Panc1 (cell line): ENCODE results near the gene AHRR. TPM values are rescaled to one million over a fixed set of nuclear protein-coding genes. Genes with fewer than 3 reads are reported as not detected.

ENCODE experiments used
- ATAC-seq: fragments of 200-7000 bp; cut with Tn5 transposase; 2 replicates; pipeline ENCODE4 v1.9.1; 2020; ENCODE audit warnings: mild to moderate bottlenecking, moderate library complexity
- BruUV-seq: library from RNA; stranded (reverse); fragments of 400-500 nt; replicated peaks from 2 replicates; lab custom pipeline; 2021; lab: Mats Ljungman, UMichigan
- CTCF ChIA-PET: fragments of 300-600 bp; sonication (Branson Sonifier 250); formaldehyde crosslinking; loops from one replicate; lab custom pipeline; 2022; ENCODE audit warnings: antibody characterized with exemption; lab: Charles Lee
- POLR2A ChIA-PET: fragments of 300-600 bp; sonication (Branson Sonifier 250); formaldehyde crosslinking; loops from one replicate; lab custom pipeline; 2022; ENCODE audit warnings: antibody characterized with exemption; lab: Charles Lee
- DNase-seq: peaks from one replicate; pipeline ENCODE4 v3.0.0-alpha.2; 2010; ENCODE audit warnings: low read depth, low spot score
- H3K27ac ChIP-seq: 2 replicates; pipeline ENCODE4 v1.5.1; 2011; ENCODE audit warnings: mild to moderate bottlenecking, low read length, inconsistent platforms
- H3K27me3 ChIP-seq: fragments of 200-500 bp; sonication (Bioruptor generic); 2 replicates; pipeline ENCODE4 v1.6.0; 2014; ENCODE audit warnings: low read length, inconsistent platforms; ENCODE audit not compliant: control insufficient read depth, insufficient read depth
- H3K36me3 ChIP-seq: fragments of 200-500 bp; sonication (Bioruptor generic); 2 replicates; pipeline ENCODE4 v1.5.1; 2014; ENCODE audit warnings: inconsistent platforms, mild to moderate bottlenecking, low read length, moderate library complexity; ENCODE audit not compliant: control insufficient read depth, insufficient read depth
- H3K4me1 ChIP-seq: 2 replicates; pipeline ENCODE4 v1.5.1; 2011; ENCODE audit warnings: inconsistent platforms, mild to moderate bottlenecking, low read length, moderate library complexity; ENCODE audit not compliant: control insufficient read depth, insufficient read depth
- H3K4me3 ChIP-seq, 2 experiments: 2 replicates each; pipeline ENCODE4 v1.5.1; 2011 to 2012; ENCODE audit warnings: low read depth in 2 of 2, low read length in 2 of 2, mild to moderate bottlenecking in 2 of 2, inconsistent platforms in 1 of 2, moderate library complexity in 1 of 2
- H3K9me3 ChIP-seq: fragments of 200-500 bp; sonication (Bioruptor generic); 2 replicates; pipeline ENCODE4 v1.5.1; 2014; ENCODE audit warnings: low read depth, mild to moderate bottlenecking, inconsistent platforms, low read length, moderate library complexity; ENCODE audit not compliant: control insufficient read depth, insufficient read depth
- CTCF ChIP-seq: fragments of 450-650 bp; IDR thresholded peaks from 2 replicates; pipeline ENCODE4 v1.5.1; 2017; ENCODE audit warnings: mild to moderate bottlenecking
- POLR2AphosphoS5 ChIP-seq: IDR thresholded peaks from 2 replicates; pipeline ENCODE4 v1.6.1; 2012; ENCODE audit warnings: mild to moderate bottlenecking, low read depth, low read length, moderate library complexity
- REST ChIP-seq, 2 experiments: IDR thresholded peaks; 2 replicates each; pipeline ENCODE4 v1.6.1; 2011 to 2012; ENCODE audit warnings: low read depth in 2 of 2, control low read depth in 1 of 2, low read length in 1 of 2, mild to moderate bottlenecking in 1 of 2, moderate library complexity in 1 of 2; ENCODE audit not compliant: insufficient read depth in 1 of 2
- SIN3A ChIP-seq: IDR thresholded peaks from 2 replicates; pipeline ENCODE4 v1.6.1; 2012; ENCODE audit warnings: low read depth, mild to moderate bottlenecking, low read length, moderate library complexity, borderline replicate concordance; ENCODE audit not compliant: insufficient read depth
- TCF7L2 ChIP-seq: IDR thresholded peaks from 2 replicates; pipeline ENCODE4 v1.6.1; 2011; ENCODE audit warnings: mild to moderate bottlenecking, low read depth, low read length, inconsistent platforms
- in situ Hi-C: cut with HindIII; loops from 2 replicates; pipeline ENCODE4 v1.10.0; 2016; ENCODE audit warnings: low sequenced_read_pairs, low pct_unique_long_range_greater_than_20kb
- intact Hi-C: fragments of 100-400 bp; cut with micrococcal nuclease; formaldehyde crosslinking; loops from one replicate; pipeline ENCODE4 v1.10.0; 2022; ENCODE audit not compliant: unreplicated experiment
- total RNA-seq: library from RNA; stranded (reverse); gene quantifications from one replicate; pipeline ENCODE4 v1.2.1, GENCODE V29; 2021; ENCODE audit not compliant: unreplicated experiment

The AHRR gene
- total RNA-seq, 1 experiment from 2014 or later: 23.6 TPM

GRCh38 chr5:315488-316209, 5.9 kb upstream of the AHRR start:
- ATAC-seq: no peak
- Histone ChIP-seq H3K4me3 (no peak overlapping the region), H3K4me1 (peaks cover 59% of the 10 kb centered on the region), H3K9me3 (no peaks in the 10 kb centered on the region), H3K27ac (peak overlapping the region; percentile 39; the same call in 1 of the 2 replicates), H3K36me3 (peaks cover 3% of the 10 kb centered on the region; the same call in 1 of the 2 replicates), H3K27me3 (no peaks in the 10 kb centered on the region)
- TF ChIP-seq REST (IDR thresholded peaks at IDR 0.05; ENCODE audit: insufficient read depth in 1 of 2, low read depth in 2 of 2, low read length in 1 of 2): no peak
- TF ChIP-seq TCF7L2: no peak
- no peak for TF ChIP-seq CTCF
- no peak for TF ChIP-seq SIN3A
- no peak for TF ChIP-seq POLR2AphosphoS5
- POLR2A ChIA-PET: no interaction called here
- in situ Hi-C loops (no loop called here), intact Hi-C loops (loop anchor here (5.0 kb wide), 1 partner anchor 117 kb away; no protein-coding TSS in a partner anchor)
- DNase-seq: no peak
- CTCF ChIA-PET: interaction anchor here (1.5 kb wide), 1 partner anchor 131 kb away, joined by 4 read pairs; no protein-coding TSS in a partner anchor
- no TSS peak for BruUV-seq

GRCh38 chr5:316210-317085, 5.1 kb upstream of the AHRR start:
- ATAC-seq (0 out of 2 replicates have a peak, but pooled peaks have one; percentile 3), DNase-seq (no peak)
- Histone ChIP-seq H3K36me3 (no peaks in the 10 kb centered on the region), H3K27me3 (no peaks in the 10 kb centered on the region), H3K4me1 (peaks cover 56% of the 10 kb centered on the region), H3K27ac (peak overlapping the region; percentile 86), H3K4me3 (no peak overlapping the region), H3K9me3 (no peaks in the 10 kb centered on the region)
- no TSS peak for BruUV-seq
- in situ Hi-C loops (no loop called here), intact Hi-C loops (loop anchor here (5.0 kb wide), 1 partner anchor 116 kb away; no protein-coding TSS in a partner anchor)
- ChIA-PET POLR2A (interaction anchor here (0.6 kb wide), 1 partner anchor 37 kb away, joined by 8 read pairs; no protein-coding TSS in a partner anchor), CTCF (interaction anchor here (0.8 to 1.5 kb wide), 6 partner anchors 10 to 130 kb away, joined by 3 to 12 read pairs (median 4); no protein-coding TSS in a partner anchor)
- TF ChIP-seq TCF7L2: no peak
- no peak for TF ChIP-seq REST (IDR thresholded peaks at IDR 0.05; ENCODE audit: insufficient read depth in 1 of 2, low read depth in 2 of 2, low read length in 1 of 2)
- TF ChIP-seq CTCF: no peak
- no peak for TF ChIP-seq SIN3A
- no peak for TF ChIP-seq POLR2AphosphoS5
